SKM-1 (cell line): ENCODE measurements around the gene BLNK.
A peak's percentile ranks its signal among the peaks of the same experiment; 100 is the strongest.
"Not testable (repeated sequence)": the region's sequence is repeated elsewhere in the genome, so short reads cannot be mapped to it uniquely, and the experiment has no call there.

ENCODE experiments used
- DNase-seq: peaks from one replicate; lab custom pipeline; 2025; ENCODE audit not compliant: unreplicated experiment; lab: John Stamatoyannopoulos, UW

The BLNK gene

DNA sequence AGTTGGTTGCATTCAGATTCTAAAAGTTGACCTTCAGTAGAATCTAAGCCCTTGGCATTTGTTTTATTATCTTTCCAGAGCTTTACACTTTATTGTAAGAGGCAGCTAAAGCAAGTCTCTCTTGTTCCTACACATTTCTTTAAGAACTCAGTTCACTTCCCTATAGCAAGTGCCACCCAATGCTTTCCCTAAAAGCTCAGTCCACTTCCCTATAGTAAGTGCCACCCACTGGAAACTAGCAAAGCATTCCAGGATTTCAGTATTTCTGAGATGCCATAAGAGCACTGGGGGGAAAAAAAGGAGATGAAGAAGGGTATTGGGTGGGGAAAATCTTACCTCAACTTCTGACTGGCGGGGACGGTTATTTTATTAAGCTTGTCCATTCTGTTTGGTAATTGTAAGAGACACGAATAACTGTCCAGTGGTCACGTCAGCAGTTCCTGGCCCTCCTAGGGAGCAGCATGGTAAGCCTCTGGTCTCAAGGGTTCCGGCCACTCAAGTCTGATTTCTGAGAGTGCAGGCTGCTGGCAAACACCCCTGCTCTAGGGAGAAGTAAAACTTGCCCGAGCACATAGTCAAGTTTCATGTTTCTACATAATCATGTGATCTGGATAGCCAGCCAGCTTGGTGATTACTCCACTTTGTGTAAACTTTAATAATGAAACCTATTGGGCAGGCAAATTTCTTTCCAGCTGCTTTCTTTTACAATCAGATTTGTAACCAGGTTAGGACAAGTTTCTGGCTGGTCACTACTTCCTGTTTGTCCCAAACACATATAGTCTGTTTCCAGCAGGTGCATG is at the start of gene BLNK:
Gene BLNK (minus strand): TSS at position 554 of the 800 bp plus-strand sequence. CDS start 171 bp downstream, at position 383.
- DNase-seq = no peak

DNA sequence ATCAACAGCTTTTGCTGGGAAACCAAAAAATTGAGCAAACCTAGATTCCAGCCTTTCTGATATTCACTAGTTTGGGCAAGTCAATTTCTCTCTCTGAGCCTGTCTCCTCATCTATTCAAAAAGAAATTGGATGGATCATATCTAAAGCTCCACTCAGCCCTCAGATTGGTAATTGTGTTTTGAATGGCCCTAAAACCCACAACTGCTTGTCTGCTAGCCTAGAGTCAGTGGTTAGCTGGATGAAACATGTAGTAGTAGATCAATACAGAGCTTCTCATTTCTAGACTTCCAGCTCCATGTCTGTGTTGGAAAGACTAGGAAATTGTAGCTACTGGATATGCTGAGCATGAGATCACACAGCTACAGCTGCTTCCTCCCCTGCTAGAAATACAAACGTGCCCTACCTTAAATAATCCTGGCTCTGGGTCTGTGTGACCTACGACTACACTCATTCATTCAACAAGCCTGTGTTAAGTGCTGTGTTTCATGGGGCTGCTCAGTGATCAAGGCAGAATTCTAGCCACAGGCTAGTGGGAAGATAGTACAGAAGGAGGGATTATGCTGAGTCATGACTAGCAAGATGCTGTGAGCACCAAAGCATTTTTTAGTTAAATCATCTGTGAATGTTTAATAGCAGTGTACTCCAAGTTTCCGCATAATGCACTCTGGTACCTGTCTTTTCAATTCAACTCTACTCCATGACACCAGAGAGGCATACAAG is 48.5 kb upstream of the BLNK start:
- no peak for DNase-seq

DNA sequence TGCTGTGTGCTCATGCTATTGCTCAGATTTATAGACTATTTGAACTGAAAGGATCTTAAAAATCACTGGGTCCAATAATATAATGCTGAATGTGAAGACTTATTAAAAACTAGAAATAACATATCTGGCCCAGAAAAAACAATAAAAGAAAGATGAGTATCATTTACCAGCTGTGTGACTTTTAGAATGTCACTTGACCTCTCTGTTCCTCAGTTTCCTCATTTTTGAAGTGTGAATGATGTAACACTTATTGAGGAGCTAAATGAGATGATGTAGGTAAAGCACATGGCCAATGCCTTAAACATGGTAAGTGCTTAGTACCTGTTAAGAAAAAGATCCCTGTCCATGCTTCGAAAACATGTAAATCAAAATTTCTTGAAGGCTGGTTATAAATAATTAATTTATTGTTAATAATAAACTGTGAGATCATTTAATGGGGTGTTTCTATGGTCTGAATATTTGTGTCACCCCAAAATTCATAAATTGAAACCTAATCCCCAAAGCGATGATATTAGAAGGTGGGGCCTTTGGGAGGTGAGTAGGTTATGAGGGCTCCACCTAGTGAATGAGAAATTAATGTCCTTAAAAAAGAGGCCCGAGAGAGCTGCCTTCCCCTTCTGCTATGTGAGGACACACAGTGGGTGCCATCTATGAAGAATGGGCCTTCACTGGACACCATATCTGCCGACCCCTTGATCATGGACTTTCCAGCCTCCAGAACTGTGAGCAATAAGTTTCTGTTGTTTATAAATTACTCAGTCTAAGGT is 45.9 kb upstream of the BLNK start:
- DNase-seq = no peak

DNA sequence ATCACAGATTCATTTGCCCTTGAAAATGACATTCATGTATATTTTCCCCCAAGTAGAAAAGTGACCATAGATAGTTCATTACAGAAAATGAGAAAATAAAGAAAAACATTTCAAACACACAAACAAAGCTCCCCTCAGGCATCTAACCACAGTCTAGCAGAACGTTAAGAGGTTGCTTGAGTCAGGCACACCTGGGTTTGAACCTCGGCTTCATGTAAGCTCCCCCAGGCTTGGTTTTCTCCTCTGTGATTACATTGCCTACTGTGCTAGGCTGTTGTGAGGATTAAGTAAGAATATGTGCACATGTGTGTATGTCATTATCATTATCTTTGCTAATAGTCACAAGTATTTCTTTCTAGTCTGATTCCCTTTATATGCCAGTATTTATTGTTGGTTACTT is 42.0 kb upstream of the BLNK start:
- no peak for DNase-seq

DNA sequence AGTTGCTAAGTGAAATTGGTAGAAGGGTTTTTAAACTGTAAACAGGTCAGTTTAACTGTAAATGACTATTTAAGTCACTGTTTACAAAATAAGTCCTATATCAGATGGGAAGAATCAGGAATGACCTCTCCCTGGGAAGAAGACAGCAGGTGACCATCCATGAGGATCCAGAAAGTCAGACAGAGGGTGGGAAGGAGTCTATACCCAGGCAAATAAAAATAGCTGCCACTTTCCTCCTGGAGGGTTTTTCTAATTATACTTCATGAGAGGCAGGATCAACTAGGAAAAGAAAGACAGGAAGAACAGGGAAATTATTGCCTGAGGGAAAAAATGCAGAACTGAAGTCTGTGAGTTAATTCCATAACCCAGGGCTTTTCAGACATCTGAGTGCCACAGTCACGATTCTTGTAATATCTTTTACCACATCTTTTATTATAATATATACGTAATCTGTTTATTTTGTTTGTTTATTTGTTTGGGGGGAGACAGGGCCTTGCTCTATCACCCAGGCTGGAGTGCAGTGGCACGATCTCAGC is 39.9 kb upstream of the BLNK start:
- DNase-seq = no peak

DNA sequence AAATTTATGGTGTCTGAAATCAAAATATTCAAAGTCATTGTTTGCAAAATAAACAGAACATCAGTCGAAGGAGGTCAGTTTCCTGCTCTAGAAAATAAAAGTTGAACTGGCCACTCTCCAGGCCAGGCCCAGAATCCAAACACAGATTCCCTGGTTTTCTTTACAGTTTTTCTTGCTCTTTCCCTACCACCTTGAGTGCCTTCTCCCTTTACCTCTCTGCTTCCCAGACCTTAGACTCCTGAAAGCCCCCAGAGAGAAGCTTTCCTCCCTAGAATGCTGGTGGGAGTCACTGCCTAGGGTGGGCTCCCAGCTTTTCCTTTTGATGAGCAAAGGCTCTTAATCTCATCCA is 38.9 kb upstream of the BLNK start:
- DNase-seq = no peak

DNA sequence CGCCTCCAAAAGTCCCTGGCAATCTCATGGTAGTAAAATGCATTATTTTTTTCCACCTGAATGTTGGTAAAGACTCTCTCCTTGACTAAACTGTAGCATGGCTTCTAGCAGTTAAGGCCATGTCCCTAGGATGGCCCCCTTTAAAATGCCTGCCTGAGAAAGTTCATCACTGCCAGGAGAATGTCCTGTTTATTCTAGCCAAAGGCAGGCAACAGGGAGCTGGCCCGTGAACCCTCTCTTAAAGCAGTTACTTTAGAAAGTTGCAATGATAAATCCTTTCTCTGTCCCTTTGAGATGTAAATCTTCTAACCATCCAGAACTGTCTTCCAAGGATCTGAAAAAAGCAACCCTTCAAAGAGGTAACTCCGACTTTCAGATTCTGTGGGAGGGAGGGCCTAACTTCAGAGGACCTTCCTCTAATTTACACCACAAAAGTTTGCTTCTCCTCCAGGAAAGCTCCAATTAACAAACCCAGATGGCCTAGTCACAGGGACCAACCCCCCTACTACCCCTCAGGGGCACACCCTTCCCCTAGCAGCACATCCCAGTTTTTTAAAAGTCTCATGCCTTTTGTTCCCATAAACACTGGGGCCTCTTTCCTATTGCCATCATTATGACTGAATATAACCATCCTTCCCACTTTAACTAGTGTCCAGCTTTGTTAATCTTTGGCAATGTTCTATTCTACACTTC is 38.4 kb upstream of the BLNK start:
- no peak for DNase-seq

DNA sequence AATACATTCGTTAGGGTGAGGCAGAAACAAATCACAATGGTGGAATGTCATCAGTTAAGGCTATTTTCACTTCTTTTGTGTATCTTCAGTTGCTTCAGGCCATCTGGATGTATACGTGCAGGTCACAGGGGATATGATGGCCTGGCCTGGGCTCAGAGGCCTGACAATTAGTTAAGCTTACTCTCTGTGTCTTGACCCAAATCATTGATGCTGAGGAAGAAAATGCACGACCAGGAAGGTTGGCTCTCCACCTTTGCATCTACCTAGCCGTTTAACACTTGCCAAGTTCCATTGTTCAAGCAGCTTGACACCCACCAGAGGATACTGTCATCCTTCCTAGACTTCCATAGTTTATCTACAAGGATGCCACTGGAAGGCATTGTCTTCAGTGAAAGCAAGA is 37.5 kb upstream of the BLNK start:
- DNase-seq = not testable (repeated sequence)

DNA sequence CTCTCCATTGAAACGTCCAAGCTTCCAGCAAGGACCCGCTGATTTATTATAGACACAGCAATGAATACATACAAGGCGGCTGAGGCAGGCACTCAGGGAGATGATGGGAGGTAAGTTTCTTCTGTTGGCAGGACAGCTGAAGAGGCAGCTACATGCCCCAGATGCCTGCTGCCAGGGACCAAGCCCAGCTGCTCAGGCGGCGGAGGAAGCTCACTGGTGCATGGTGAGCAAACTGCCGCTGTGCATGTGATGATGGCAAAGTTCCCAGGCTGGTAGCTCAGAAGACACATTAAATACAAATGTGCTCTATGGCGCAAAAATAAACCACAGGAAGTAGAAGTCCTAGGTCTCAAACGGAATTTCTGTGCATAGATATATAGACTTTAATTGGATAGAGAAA is 35.1 kb upstream of the BLNK start:
- no peak for DNase-seq

DNA sequence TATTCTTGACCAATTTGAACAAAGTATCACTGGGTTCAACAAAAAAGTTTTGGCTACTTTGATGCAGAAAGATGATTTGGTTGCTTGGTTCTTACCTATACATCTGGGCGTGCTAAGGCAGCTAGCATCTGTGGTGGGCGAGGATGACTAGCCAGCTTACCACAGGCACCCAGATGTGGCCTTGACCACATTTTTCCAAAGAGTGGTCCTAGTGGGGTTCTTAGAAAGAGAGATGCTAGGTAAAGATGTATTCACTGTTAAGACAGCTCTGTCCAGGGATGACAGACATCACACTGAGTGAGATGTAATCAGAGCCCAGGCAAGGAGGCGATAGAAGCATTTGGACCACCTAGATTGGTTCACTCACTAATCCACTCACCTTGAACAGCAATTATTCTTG is 33.6 kb upstream of the BLNK start:
- no peak for DNase-seq

DNA sequence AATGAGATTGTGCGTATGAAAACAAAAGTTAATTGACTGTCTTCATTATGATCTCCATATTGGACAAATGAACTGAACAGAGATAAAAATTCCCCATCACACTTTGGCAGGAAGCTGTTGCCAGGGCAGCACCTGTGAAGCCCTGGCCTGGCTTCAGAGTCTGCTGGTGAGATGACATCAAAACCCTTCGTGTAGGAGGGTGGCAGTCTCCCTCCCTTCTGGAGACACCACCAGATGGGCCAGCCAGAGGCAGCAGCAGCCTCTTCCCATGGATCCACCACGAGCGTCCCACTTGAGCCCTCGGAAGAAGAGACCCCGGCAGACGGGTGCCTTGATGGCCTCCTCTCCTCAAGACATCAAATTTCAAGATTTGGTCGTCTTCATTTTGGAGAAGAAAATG is 32.9 kb upstream of the BLNK start, which contains the start of gene DNTT:
Gene DNTT (plus strand): TSS at position 205 of the 400 bp plus-strand sequence. CDS start 64 bp downstream, at position 269.
- DNase-seq = no peak

DNA sequence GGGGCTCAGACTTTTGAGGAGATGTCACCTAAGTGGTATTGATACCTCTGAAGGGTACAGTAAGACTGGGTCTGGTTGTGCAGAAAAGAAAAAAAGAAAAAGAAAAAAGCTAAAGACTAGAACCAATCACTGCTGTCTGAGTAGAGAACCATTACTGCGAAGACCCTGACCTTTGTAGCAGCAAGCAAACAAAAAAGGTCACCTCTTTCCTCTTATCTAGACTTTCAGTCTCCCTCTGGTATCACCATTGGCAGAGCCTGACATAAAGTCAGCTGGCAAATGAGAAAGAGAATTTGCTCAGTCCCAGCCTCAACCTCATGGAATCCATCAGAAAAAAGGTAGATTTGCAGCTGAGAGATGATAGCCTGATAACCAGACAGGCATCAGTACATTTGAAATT is 30.2 kb upstream of the BLNK start:
- DNase-seq = no peak

DNA sequence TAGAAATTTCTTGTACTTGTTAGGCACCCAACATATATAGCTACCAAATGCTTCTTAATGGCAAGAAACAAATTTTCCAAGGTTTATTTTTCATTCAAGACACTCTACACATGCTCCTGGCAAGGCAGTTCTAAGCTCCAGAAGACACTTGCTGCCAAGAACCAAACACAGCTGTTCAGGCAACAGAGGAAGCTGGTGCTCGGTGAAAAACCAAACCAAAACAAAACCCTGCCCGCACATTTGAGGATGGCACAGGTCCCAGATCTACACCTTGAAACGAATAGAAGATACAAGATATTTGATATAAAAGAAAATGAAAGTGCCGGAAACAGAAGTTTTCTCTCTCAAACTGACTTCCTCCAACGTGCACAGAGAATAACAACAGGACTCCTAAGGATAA is 28.0 kb upstream of the BLNK start:
- DNase-seq = no peak

DNA sequence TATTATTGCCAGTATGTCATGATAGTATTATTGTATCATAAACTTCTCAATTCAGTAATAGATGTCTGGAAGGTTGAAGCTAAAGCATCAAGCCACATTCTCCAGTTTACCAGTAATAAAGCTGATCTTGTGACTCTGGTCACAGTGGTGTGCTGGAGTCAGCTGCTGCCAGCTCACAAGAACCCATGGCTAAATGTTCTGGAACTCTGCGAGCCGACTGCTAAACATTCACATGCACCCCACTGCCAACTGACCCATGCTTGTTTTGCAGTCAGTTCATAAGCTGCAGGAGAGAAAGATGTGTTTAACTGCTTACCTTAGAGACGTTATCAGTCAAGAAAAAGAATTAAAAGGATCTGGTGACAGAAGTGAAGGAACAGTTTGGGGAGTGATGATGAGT is 27.0 kb upstream of the BLNK start:
- DNase-seq = no peak

DNA sequence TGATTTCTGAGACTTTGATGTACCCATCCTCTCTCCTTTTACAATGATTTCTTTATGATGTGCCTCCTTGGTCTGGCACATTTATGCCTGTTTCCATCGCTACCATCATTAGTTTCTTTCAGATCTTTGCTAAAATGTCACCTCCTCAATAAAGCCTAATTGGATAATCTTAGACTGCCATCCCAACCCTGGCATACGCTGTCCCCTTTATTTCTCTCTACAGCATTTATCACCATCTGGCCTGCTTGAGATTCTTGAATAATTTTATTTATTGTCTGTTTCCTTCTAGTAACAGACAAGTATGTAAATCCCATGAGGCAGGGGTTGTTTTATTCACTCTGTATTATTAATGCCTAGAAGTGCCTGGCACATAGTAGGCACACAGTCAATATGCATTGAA is 26.1 kb upstream of the BLNK start:
- DNase-seq = no peak

DNA sequence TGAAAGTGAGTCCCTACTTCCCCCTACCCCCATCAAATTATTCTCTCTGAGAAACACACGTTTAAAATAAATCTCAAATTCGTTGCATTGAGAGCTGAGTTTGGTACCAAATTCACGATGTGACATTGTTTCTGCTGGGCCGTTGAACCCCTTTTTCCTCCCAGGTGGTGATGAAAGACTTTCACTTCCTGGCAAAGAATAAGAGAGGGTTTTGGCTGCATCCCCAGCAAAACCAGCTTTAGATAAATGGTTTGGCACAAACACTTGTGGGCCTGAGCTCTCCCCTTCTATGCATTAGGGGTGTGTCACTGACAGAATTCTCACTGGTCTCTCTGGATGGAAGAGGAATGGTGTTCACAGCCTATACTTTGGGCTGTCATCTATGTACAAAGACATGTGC is 24.1 kb upstream of the BLNK start:
- no peak for DNase-seq

DNA sequence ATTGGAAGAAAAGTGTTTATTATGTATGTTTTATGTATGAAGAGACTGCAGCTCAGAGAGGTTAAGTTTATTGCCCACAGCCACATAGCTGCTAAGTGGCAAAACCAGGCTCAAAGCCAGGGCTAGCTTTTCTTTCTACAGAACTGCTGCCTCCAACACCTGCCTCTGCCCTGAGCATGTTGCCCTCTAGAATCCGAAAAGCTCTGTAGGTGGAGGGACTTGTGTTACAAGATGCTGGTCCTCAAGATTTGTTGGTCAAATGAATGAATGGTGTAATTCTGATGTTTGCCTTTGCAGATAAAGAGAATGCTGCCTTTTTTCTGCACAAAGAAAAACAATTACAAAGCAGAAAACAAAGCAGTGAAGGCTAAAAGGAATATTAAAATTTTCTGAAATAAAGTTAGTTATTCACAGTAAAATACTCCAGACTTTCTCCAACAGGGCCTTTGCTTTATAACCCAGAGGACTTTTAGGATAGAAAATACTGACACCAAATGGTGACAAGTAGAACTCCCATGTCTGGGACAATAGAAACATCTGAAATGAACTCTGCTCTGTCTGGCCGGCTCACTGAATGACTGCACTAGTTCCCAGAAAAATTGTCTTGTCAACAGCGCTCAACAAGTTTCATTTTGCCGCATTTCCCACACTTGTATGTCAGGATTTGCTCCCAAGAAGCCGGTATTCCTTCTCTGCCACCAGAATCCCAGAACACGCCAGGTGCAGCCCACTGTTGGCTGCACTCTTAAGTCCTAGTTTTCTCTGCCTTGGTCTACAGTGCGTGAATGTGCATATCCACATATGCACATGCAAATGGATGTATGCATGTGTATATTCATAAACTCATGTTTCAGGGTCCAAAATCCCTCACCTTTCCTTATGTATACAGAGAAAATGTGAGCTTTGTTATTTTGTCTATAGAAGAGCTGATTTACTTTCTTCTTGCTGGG is 21.9 kb upstream of the BLNK start:
- peak; percentile 29 for DNase-seq

DNA sequence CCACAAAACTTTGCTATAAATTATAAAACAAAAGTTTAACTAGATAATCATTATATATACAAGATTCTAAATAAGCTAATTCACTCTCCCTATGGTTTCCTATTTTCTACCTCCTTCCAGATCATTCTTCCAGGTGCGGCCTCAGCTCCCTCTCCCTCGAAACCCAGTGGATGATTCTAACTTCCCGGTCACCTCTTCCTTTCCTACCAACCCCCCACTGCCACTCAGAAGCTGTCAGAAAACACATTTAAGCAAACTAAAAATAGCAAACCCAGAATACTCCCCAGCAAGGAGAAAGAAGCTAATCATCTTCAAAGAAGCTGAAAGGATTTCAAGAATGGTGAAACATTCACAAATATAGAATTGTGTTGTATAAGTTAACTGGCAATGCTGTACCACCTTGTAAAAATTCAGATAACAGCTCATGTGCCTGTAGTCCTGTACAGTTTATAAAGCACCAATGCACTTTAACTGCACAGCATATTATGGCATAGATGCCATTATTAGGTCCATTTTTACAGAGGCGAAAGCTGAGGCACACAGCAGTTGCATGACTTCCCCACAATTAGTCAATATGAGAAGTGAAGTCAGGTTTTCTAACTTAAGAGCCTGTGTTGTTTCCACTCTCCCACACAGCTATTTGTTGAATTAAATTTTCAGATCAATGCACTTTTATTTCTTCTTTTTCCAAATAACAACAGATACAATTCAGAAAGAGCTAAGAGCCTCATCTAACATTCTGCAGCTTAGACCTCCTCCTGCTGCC is 19.2 kb upstream of the BLNK start:
- DNase-seq = no peak
